IPS-NIHi11 (cell line): Measurements from ENCODE around the gene MYH11.
A peak's percentile ranks its signal among the peaks of the same experiment; 100 is the strongest.
"Not testable (repeated sequence)": the region's sequence is repeated elsewhere in the genome, so short reads cannot be mapped to it uniquely, and the experiment has no call there.

ENCODE experiments used
- DNase-seq: peaks from one replicate; pipeline ENCODE4 v3.0.0; 2012; ENCODE audit warnings: mixed read lengths, low spot score

MYH11 gene

GRCh38 chr16:15809297-15809696 is 47.5 kb downstream of the MYH11 start:
- not testable (repeated sequence) for DNase-seq

- no peak for DNase-seq
Observed at GRCh38 chr16:15808071-15808470, 48.8 kb downstream of the MYH11 start.

- DNase-seq: peak; percentile 38
Observed at GRCh38 chr16:15807603-15808009, 49.2 kb downstream of the MYH11 start.

GRCh38 chr16:15803618-15804017 is 53.2 kb downstream of the MYH11 start:
- DNase-seq: no peak

GRCh38 chr16:15799851-15800495 is 56.9 kb downstream of the MYH11 start:
- DNase-seq: no peak

- no peak for DNase-seq
Observed at GRCh38 chr16:15798671-15799070, 58.2 kb downstream of the MYH11 start.

- no peak for DNase-seq
Observed at GRCh38 chr16:15796885-15797284, 59.9 kb downstream of the MYH11 start.

- no peak for DNase-seq
Observed at GRCh38 chr16:15795615-15796014, 61.2 kb downstream of the MYH11 start.

GRCh38 chr16:15792563-15792971 is 64.3 kb downstream of the MYH11 start:
- DNase-seq: no peak

- no peak for DNase-seq
Observed at GRCh38 chr16:15790458-15790857, 66.4 kb downstream of the MYH11 start.

- DNase-seq: not testable (repeated sequence)
Observed at GRCh38 chr16:15789816-15790215, 67.0 kb downstream of the MYH11 start.

GRCh38 chr16:15788846-15789239 is 68.0 kb downstream of the MYH11 start:
- DNase-seq: no peak

GRCh38 chr16:15786501-15786900 is 70.3 kb downstream of the MYH11 start:
- no peak for DNase-seq

- no peak for DNase-seq
Observed at GRCh38 chr16:15785386-15786059, 71.3 kb downstream of the MYH11 start.

- DNase-seq: no peak
Observed at GRCh38 chr16:15783985-15784384, 72.8 kb downstream of the MYH11 start.

- peak; percentile 30 for DNase-seq
Observed at GRCh38 chr16:15782573-15783365, 74.1 kb downstream of the MYH11 start.

GRCh38 chr16:15781650-15782049 is 75.2 kb downstream of the MYH11 start:
- no peak for DNase-seq

- DNase-seq: no peak
Observed at GRCh38 chr16:15780805-15781204, 76.0 kb downstream of the MYH11 start.

- DNase-seq: no peak
Observed at GRCh38 chr16:15779664-15780351, 77.0 kb downstream of the MYH11 start.

- no peak for DNase-seq
Observed at GRCh38 chr16:15778999-15779614, 77.7 kb downstream of the MYH11 start.

GRCh38 chr16:15778204-15778743 is 78.6 kb downstream of the MYH11 start:
- DNase-seq: no peak
